SIG-M5 treated with dmso at 0.1 percent for 504 hours (cell line): ENCODE measurements around the gene IFNAR1.

Source experiments
- DNase-seq: peaks from one replicate; lab custom pipeline; 2025; ENCODE audit not compliant: unreplicated experiment; lab: John Stamatoyannopoulos, UW

The IFNAR1 gene

GRCh38 chr21:33324291-33325221 is at the start of gene IFNAR1:
Gene IFNAR1, plus strand, starts transcription at chr21:33324970. Its CDS starts 86 bp downstream, at chr21:33325056.
- peak; percentile 99 for DNase-seq

- no peak for DNase-seq
Measured at GRCh38 chr21:33278721-33279120, 46.0 kb upstream of the IFNAR1 start.

- DNase-seq, result no peak
Measured at GRCh38 chr21:33279330-33279820, 45.4 kb upstream of the IFNAR1 start.

GRCh38 chr21:33281096-33281652 is 43.6 kb upstream of the IFNAR1 start:
- DNase-seq, result no peak

- no peak for DNase-seq
Measured at GRCh38 chr21:33283203-33283602, 41.6 kb upstream of the IFNAR1 start.

- DNase-seq, result no peak
Measured at GRCh38 chr21:33286076-33286475, 38.7 kb upstream of the IFNAR1 start.

- no peak for DNase-seq
Measured at GRCh38 chr21:33286600-33287456, 37.9 kb upstream of the IFNAR1 start.

GRCh38 chr21:33289199-33289819 is 35.5 kb upstream of the IFNAR1 start:
- no peak for DNase-seq

- no peak for DNase-seq
Measured at GRCh38 chr21:33290441-33290840, 34.3 kb upstream of the IFNAR1 start.

GRCh38 chr21:33291686-33292085 is 33.1 kb upstream of the IFNAR1 start:
- no peak for DNase-seq

- no peak for DNase-seq
Measured at GRCh38 chr21:33292724-33293123, 32.0 kb upstream of the IFNAR1 start.

GRCh38 chr21:33293136-33293535 is 31.6 kb upstream of the IFNAR1 start:
- no peak for DNase-seq

- DNase-seq, result no peak
Measured at GRCh38 chr21:33293811-33294216, 31.0 kb upstream of the IFNAR1 start.

GRCh38 chr21:33296156-33296555 is 28.6 kb upstream of the IFNAR1 start:
- no peak for DNase-seq

GRCh38 chr21:33299181-33299752 is 25.5 kb upstream of the IFNAR1 start:
- DNase-seq, result peak; percentile 58

- DNase-seq, result peak; percentile 96
Measured at GRCh38 chr21:33300701-33301631, 23.8 kb upstream of the IFNAR1 start.

GRCh38 chr21:33301632-33302002 is 23.2 kb upstream of the IFNAR1 start:
- no peak for DNase-seq

- no peak for DNase-seq
Measured at GRCh38 chr21:33302055-33302454, 22.7 kb upstream of the IFNAR1 start.

- DNase-seq, result no peak
Measured at GRCh38 chr21:33302796-33303195, 22.0 kb upstream of the IFNAR1 start.

- no peak for DNase-seq
Measured at GRCh38 chr21:33305344-33305671, 19.5 kb upstream of the IFNAR1 start.
